GM23338 (cell line): ENCODE measurements around the gene C16orf78. TPM values are rescaled to one million over a fixed set of nuclear protein-coding genes. Genes with fewer than 3 reads are reported as not detected.
A peak's percentile ranks its signal among the peaks of the same experiment; 100 is the strongest.

ENCODE experiments used
- ATAC-seq: fragments of 200-7000 bp; cut with Tn5 transposase; 3 replicates; pipeline ENCODE4 v1.9.1; 2020
- DNase-seq: peaks from one replicate; pipeline ENCODE4 v3.0.0-alpha.2; 2015; ENCODE audit warnings: low spot score
- H2AFZ ChIP-seq: fragments of 200-600 bp; sonication (generic); 2 replicates; pipeline ENCODE4 v1.8.0; 2016; ENCODE audit warnings: antibody characterized with exemption, mild to moderate bottlenecking, moderate library complexity
- H3F3A ChIP-seq: fragments of 200-600 bp; sonication (generic); replicated peaks from 2 replicates; pipeline ENCODE4 v1.8.0; 2017; ENCODE audit warnings: antibody characterized with exemption, mixed run types, low read depth
- H3K27ac ChIP-seq: fragments of 200-600 bp; sonication (generic); 2 replicates; pipeline ENCODE4 v1.6.1; 2016; ENCODE audit warnings: low read depth
- H3K27me3 ChIP-seq: fragments of 200-600 bp; sonication (generic); 2 replicates; pipeline ENCODE4 v1.8.0; 2016; ENCODE audit warnings: mild to moderate bottlenecking, mixed run types, moderate library complexity; ENCODE audit not compliant: insufficient read depth
- H3K36me3 ChIP-seq: fragments of 200-600 bp; sonication (generic); 2 replicates; pipeline ENCODE4 v1.8.0; 2016; ENCODE audit warnings: mild to moderate bottlenecking; ENCODE audit not compliant: insufficient read depth
- H3K4me1 ChIP-seq: fragments of 200-600 bp; sonication (generic); 2 replicates; pipeline ENCODE4 v1.8.0; 2016; ENCODE audit warnings: mild to moderate bottlenecking, moderate library complexity; ENCODE audit not compliant: insufficient read depth
- H3K4me2 ChIP-seq: fragments of 200-600 bp; sonication (generic); 2 replicates; pipeline ENCODE4 v1.7.1; 2017; ENCODE audit warnings: mixed run types
- H3K4me3 ChIP-seq: fragments of 200-600 bp; sonication (generic); 2 replicates; pipeline ENCODE4 v1.6.1; 2016; ENCODE audit warnings: mixed run types
- H3K79me2 ChIP-seq: fragments of 200-600 bp; sonication (generic); replicated peaks from 2 replicates; pipeline ENCODE4 v1.8.0; 2017; ENCODE audit warnings: mild to moderate bottlenecking; ENCODE audit not compliant: insufficient read depth
- H3K9me2 ChIP-seq: fragments of 200-600 bp; sonication (generic); 2 replicates; pipeline ENCODE4 v1.8.0; 2017; ENCODE audit not compliant: insufficient read depth
- H4K20me1 ChIP-seq: fragments of 200-600 bp; sonication (generic); replicated peaks from 2 replicates; pipeline ENCODE4 v1.8.0; 2017; ENCODE audit warnings: mild to moderate bottlenecking; ENCODE audit not compliant: insufficient read depth
- H3K27ac Mint-ChIP-seq: 2 replicates; pipeline ENCODE4 v1.8.0; 2020; ENCODE audit warnings: inconsistent platforms, mild to moderate bottlenecking, moderate library complexity, mixed read lengths
- H3K27me3 Mint-ChIP-seq: 3 replicates; pipeline ENCODE4 v1.8.0; 2022; ENCODE audit warnings: low read depth, mild to moderate bottlenecking, moderate library complexity, mixed read lengths, inconsistent platforms; ENCODE audit not compliant: insufficient read depth, poor library complexity
- H3K36me3 Mint-ChIP-seq: 3 replicates; pipeline ENCODE4 v1.8.0; 2021; ENCODE audit warnings: low read depth, mild to moderate bottlenecking, inconsistent platforms, moderate library complexity, mixed read lengths
- H3K4me1 Mint-ChIP-seq: 3 replicates; pipeline ENCODE4 v1.8.0; 2020; ENCODE audit warnings: mild to moderate bottlenecking, inconsistent platforms, mixed read lengths
- H3K4me3 Mint-ChIP-seq: 3 replicates; pipeline ENCODE4 v1.8.0; 2021; ENCODE audit warnings: moderate library complexity, mild to moderate bottlenecking, inconsistent platforms, mixed read lengths
- H3K9me3 Mint-ChIP-seq: 3 replicates; pipeline ENCODE4 v1.8.0; 2020; ENCODE audit warnings: moderate library complexity, mild to moderate bottlenecking, inconsistent platforms, mixed read lengths
- CREB1 ChIP-seq: fragments of 250-450 bp; sonication (Bioruptor Pico); IDR thresholded peaks from 2 replicates; pipeline ENCODE4 v1.5.0; 2020; ENCODE audit warnings: low read depth, mild to moderate bottlenecking, moderate library complexity
- EZH2 ChIP-seq: fragments of 200-600 bp; sonication (generic); IDR thresholded peaks from one replicate; pipeline ENCODE4 v1.8.0; 2017; ENCODE audit warnings: antibody characterized with exemption, mild to moderate bottlenecking, low read depth; ENCODE audit not compliant: unreplicated experiment
- EZH2phosphoT487 ChIP-seq: fragments of 200-600 bp; sonication (generic); IDR thresholded peaks from one replicate; pipeline ENCODE4 v1.8.1; 2018; ENCODE audit warnings: antibody characterized with exemption; ENCODE audit not compliant: unreplicated experiment
- JUNB ChIP-seq: IDR thresholded peaks from one replicate; pipeline ENCODE4 v1.6.1; 2016; ENCODE audit warnings: antibody characterized with exemption; ENCODE audit not compliant: unreplicated experiment
- NANOG ChIP-seq: IDR thresholded peaks from 2 replicates; pipeline ENCODE4 v1.6.1; 2016; ENCODE audit warnings: antibody characterized with exemption, borderline replicate concordance
- POLR2AphosphoS5 ChIP-seq: IDR thresholded peaks from 2 replicates; pipeline ENCODE4 v1.6.1; 2016; ENCODE audit warnings: antibody characterized with exemption, low read depth
- STAT1 ChIP-seq: IDR thresholded peaks from one replicate; pipeline ENCODE4 v1.6.1; 2016; ENCODE audit warnings: antibody characterized with exemption; ENCODE audit not compliant: unreplicated experiment
- ZNF114 ChIP-seq: fragments of 250-450 bp; sonication (Bioruptor Pico); IDR thresholded peaks from 2 replicates; pipeline ENCODE4 v1.5.0; 2020; ENCODE audit warnings: mild to moderate bottlenecking, moderate library complexity
- ZNF331 ChIP-seq: fragments of 250-450 bp; sonication (Bioruptor Pico); IDR thresholded peaks from 2 replicates; pipeline ENCODE4 v1.5.0; 2020; ENCODE audit warnings: low read depth, mild to moderate bottlenecking, moderate library complexity
- polyA plus RNA-seq: library from polyadenylated mRNA; unstranded; fragments of >200 nt; fragmentation: Nextera tagmentation; extraction: Ambion mirVana; gene quantifications from 2 replicates; pipeline ENCODE4 v1.2.1, GENCODE V29; 2016
- total RNA-seq: library from RNA; depleted of rRNA; stranded (reverse); fragments of >200 nt; shearing (Covaris generic); gene quantifications from 2 replicates; pipeline ENCODE4 v1.2.3, GENCODE V29; 2014
- TF ChIP-seq, protein P1 (sequence below): IDR thresholded peaks from 2 replicates; pipeline ENCODE4 v1.6.1; 2016; ENCODE audit warnings: antibody characterized with exemption
- TF ChIP-seq, protein P2 (sequence below), 2 experiments: fragments of 200-600 bp in 1 of 2; sonication (generic) in 1 of 2; conservative IDR thresholded peaks; 2 replicates each; pipeline versions ENCODE4 v1.5.1 to v1.6.1; 2016 to 2017; ENCODE audit warnings: antibody characterized with exemption in 2 of 2, low read depth in 2 of 2, mild to moderate bottlenecking in 2 of 2, moderate library complexity in 1 of 2

The C16orf78 gene
- total and polyA plus RNA-seq, 2 experiments from 2014 or later, result not detected

DNA sequence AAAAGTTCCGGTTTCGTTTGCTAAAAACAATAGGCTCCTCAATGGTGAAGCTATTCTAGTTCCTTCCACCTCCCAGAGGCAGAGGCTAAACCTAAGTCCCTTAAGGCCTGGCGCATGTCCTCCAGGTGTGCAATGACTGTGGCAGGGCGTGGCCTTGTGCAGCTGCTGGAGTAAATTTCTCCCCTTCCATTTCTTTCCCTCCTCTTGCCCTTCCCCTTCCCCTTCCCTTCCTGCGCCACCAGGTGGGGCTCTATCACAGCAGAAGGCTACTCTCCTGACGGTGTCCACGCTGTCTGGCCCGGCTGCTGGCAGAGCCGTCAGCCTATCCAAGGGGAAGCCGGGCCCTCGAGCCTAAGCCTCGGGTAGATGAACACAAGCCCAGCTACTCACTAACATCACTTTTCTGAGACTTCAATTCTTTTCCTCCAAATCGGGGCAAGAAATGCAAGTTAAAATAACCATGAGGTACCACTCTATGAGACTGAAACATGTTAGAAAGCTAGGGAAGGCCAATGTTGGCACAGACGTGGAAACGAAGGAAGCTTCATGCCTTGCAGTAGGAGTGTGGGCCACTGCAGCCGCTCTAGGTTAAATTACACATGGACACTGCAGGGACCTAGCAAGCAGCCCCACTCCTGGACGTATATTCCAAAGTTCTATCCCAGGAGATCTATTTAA is 34.4 kb downstream of the C16orf78 start:
- peak overlapping the region; percentile 57 for H2AFZ ChIP-seq
- H3K36me3 Mint-ChIP-seq, result peaks cover 1% of the 10 kb centered on the region; the same call in 2 of the 3 replicates

DNA sequence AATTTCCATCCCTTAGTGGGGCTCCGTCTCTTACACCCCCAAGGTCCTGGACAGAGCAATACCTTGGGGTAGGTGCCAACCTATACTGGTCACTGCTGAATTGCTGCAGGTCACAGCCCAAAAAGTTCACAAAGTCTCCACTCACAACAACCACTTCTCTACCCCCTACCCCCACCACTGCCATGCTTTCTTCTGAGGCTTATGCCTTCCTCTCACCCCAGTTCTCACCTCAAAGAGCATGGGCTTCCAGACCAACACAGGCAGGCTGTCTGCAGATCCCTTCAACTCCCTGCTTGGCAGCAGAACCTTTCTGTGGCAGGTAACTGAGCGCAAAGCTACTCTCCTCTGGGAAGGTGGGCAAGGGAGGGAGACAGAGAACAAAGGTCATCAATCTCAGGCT is 35.5 kb downstream of the C16orf78 start:
- Histone ChIP-seq H2AFZ (no peak overlapping the region), H3K4me1 (no peaks in the 10 kb centered on the region), H3K27me3 (no peaks in the 10 kb centered on the region), H3K36me3 (no peaks in the 10 kb centered on the region), H3K9me2 (peaks cover 9% of the 10 kb centered on the region; the same call in 1 of the 2 replicates), H4K20me1 (no peaks in the 10 kb centered on the region), H3K79me2 (no peaks in the 10 kb centered on the region), H3K4me3 (no peak overlapping the region), H3K4me2 (no peak overlapping the region), H3F3A (no peaks in the 10 kb centered on the region), H3K27ac (no peak overlapping the region)
- Mint-ChIP-seq H3K27ac (no peak overlapping the region), H3K4me3 (no peak overlapping the region), H3K27me3 (peaks cover 12% of the 10 kb centered on the region), H3K9me3 (no peaks in the 10 kb centered on the region), H3K36me3 (no peaks in the 10 kb centered on the region), H3K4me1 (peaks cover 4% of the 10 kb centered on the region; the same call in 1 of the 3 replicates)
- no peak for DNase-seq
- ATAC-seq, result no peak
- TF ChIP-seq CREB1 (CRISPR knock-in tag) (no peak), POLR2AphosphoS5 (no peak), JUNB (no peak), ZNF114 (CRISPR knock-in tag) (no peak), EZH2 (no peak), ZNF331 (CRISPR knock-in tag) (no peak), NANOG (no peak), STAT1 (no peak), EZH2phosphoT487 (no peak)
- TF ChIP-seq, protein P1, sequence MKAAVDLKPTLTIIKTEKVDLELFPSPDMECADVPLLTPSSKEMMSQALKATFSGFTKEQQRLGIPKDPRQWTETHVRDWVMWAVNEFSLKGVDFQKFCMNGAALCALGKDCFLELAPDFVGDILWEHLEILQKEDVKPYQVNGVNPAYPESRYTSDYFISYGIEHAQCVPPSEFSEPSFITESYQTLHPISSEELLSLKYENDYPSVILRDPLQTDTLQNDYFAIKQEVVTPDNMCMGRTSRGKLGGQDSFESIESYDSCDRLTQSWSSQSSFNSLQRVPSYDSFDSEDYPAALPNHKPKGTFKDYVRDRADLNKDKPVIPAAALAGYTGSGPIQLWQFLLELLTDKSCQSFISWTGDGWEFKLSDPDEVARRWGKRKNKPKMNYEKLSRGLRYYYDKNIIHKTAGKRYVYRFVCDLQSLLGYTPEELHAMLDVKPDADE, result no peak
- TF ChIP-seq, protein P2, sequence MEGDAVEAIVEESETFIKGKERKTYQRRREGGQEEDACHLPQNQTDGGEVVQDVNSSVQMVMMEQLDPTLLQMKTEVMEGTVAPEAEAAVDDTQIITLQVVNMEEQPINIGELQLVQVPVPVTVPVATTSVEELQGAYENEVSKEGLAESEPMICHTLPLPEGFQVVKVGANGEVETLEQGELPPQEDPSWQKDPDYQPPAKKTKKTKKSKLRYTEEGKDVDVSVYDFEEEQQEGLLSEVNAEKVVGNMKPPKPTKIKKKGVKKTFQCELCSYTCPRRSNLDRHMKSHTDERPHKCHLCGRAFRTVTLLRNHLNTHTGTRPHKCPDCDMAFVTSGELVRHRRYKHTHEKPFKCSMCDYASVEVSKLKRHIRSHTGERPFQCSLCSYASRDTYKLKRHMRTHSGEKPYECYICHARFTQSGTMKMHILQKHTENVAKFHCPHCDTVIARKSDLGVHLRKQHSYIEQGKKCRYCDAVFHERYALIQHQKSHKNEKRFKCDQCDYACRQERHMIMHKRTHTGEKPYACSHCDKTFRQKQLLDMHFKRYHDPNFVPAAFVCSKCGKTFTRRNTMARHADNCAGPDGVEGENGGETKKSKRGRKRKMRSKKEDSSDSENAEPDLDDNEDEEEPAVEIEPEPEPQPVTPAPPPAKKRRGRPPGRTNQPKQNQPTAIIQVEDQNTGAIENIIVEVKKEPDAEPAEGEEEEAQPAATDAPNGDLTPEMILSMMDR (conservative IDR thresholded peaks at IDR 0.05; ENCODE audit: low read depth in 2 of 2), result no peak

More for the DNA sequence above, 34.4 kb downstream of the C16orf78 start:
- DNase-seq (peak; percentile 94), ATAC-seq (peak; percentile 99)
- H3K4me2 ChIP-seq, result no peak overlapping the region
- H3F3A ChIP-seq, result no peaks in the 10 kb centered on the region
- H3K36me3 ChIP-seq, result no peaks in the 10 kb centered on the region
- H3K9me3 Mint-ChIP-seq, result peaks cover 4% of the 10 kb centered on the region
- no peaks in the 10 kb centered on the region for H3K27me3 ChIP-seq
- no peaks in the 10 kb centered on the region for H3K79me2 ChIP-seq
- no peak overlapping the region for H3K4me3 ChIP-seq
- H3K4me1 ChIP-seq, result no peaks in the 10 kb centered on the region
- H3K27ac ChIP-seq, result no peak overlapping the region
- H3K27ac Mint-ChIP-seq, result no peak overlapping the region
- H3K9me2 ChIP-seq, result no peaks in the 10 kb centered on the region
- H4K20me1 ChIP-seq, result no peaks in the 10 kb centered on the region
- no peak for TF ChIP-seq POLR2AphosphoS5
- peak; percentile 46; the same call in 1 of the 2 replicates for TF ChIP-seq CREB1 (CRISPR knock-in tag)
- TF ChIP-seq ZNF331 (CRISPR knock-in tag), result 0 out of 2 replicates have a peak, but pooled peaks have one; percentile 4
- TF ChIP-seq, protein P2 (conservative IDR thresholded peaks at IDR 0.05; ENCODE audit: low read depth in 2 of 2), result peak; percentile 91 to 97
- peaks cover 4% of the 10 kb centered on the region; the same call in 1 of the 3 replicates for H3K4me1 Mint-ChIP-seq
- peaks cover 7% of the 10 kb centered on the region for H3K27me3 Mint-ChIP-seq
- H3K4me3 Mint-ChIP-seq, result no peak overlapping the region
